RWPE2 (cell line): Measurements from ENCODE around the gene DNAH8.

ENCODE experiments used
- ATAC-seq: fragments of 200-7000 bp; cut with Tn5 transposase; 3 replicates; pipeline ENCODE4 v1.9.1; 2021; ENCODE audit warnings: low read depth
- DNase-seq: peaks from one replicate; pipeline ENCODE4 v3.0.0-alpha.2; 2020; ENCODE audit warnings: low spot score
- H3K27ac ChIP-seq: fragments of 450-650 bp; 2 replicates; pipeline ENCODE4 v1.5.1; 2017; ENCODE audit warnings: mild to moderate bottlenecking; ENCODE audit not compliant: poor library complexity, severe bottlenecking
- H3K27me3 ChIP-seq: fragments of 250-450 bp; sonication (Bioruptor Pico); 2 replicates; pipeline ENCODE4 v1.5.1; 2021; ENCODE audit warnings: mild to moderate bottlenecking, moderate library complexity; ENCODE audit not compliant: insufficient read depth, poor library complexity, severe bottlenecking
- H3K36me3 ChIP-seq: fragments of 250-450 bp; sonication (Bioruptor Pico); 2 replicates; pipeline ENCODE4 v1.5.1; 2020; ENCODE audit warnings: low read depth, mild to moderate bottlenecking, moderate library complexity
- H3K4me1 ChIP-seq: fragments of 250-450 bp; sonication (Bioruptor Pico); 2 replicates; pipeline ENCODE4 v1.5.1; 2021; ENCODE audit warnings: mild to moderate bottlenecking, moderate library complexity; ENCODE audit not compliant: insufficient read depth, poor library complexity, severe bottlenecking
- H3K4me3 ChIP-seq: fragments of 250-450 bp; sonication (Bioruptor Pico); 2 replicates; pipeline ENCODE4 v1.5.1; 2021; ENCODE audit warnings: mild to moderate bottlenecking, moderate library complexity; ENCODE audit not compliant: severe bottlenecking
- H3K9me3 ChIP-seq: fragments of 250-450 bp; sonication (Bioruptor Pico); 2 replicates; pipeline ENCODE4 v1.5.1; 2021; ENCODE audit warnings: mild to moderate bottlenecking, moderate library complexity; ENCODE audit not compliant: severe bottlenecking
- TF ChIP-seq, protein P1 (sequence below): fragments of 450-650 bp; IDR thresholded peaks from one replicate; pipeline ENCODE4 v1.5.1; 2017; ENCODE audit warnings: mild to moderate bottlenecking, moderate library complexity; ENCODE audit not compliant: poor library complexity, severe bottlenecking

The DNAH8 gene

GRCh38 chr6:38715016-38715689, at the start of gene DNAH8:
DNAH8 (plus strand) TSS chr6:38715311; CDS start chr6:38722810, 7,499 bp downstream.
- Histone ChIP-seq H3K27ac (no peak within 1 kb of the TSS), H3K4me3 (no peak within 1 kb of the TSS), H3K27me3 (no peaks in the 10 kb centered on the region), H3K4me1 (no peaks in the 10 kb centered on the region), H3K36me3 (no peaks in the 10 kb centered on the region), H3K9me3 (no peaks in the 10 kb centered on the region)
- TF ChIP-seq, protein P1, sequence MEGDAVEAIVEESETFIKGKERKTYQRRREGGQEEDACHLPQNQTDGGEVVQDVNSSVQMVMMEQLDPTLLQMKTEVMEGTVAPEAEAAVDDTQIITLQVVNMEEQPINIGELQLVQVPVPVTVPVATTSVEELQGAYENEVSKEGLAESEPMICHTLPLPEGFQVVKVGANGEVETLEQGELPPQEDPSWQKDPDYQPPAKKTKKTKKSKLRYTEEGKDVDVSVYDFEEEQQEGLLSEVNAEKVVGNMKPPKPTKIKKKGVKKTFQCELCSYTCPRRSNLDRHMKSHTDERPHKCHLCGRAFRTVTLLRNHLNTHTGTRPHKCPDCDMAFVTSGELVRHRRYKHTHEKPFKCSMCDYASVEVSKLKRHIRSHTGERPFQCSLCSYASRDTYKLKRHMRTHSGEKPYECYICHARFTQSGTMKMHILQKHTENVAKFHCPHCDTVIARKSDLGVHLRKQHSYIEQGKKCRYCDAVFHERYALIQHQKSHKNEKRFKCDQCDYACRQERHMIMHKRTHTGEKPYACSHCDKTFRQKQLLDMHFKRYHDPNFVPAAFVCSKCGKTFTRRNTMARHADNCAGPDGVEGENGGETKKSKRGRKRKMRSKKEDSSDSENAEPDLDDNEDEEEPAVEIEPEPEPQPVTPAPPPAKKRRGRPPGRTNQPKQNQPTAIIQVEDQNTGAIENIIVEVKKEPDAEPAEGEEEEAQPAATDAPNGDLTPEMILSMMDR: no peak
- DNase-seq (no peak), ATAC-seq (no peak)

DNA sequence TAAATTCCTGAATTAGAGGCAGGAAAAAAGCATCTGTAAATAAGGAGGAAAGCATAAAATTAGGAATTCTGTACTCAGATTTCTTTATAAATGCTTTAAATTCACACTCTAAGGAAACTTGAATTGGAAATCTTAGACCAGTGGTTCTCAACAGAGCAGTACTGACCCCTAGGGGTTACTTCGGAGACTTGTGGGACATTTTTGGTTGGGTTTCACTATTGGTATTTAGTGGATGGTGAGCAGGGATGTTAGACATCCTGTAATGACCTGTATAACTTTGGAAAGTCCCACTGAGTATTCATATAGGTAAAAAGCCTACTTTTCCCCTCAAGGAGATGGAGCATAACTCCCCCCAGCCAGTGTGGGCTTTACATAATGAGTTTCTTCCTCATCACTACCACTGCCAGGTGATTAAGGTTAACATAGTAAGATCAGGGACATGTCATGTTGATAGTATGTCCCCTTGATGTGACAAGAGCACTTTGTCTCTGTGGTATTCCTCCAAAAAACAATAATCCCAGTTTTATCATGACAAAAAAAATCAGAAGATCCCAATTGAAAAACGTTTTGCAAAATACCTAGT, 43.1 kb upstream of the DNAH8 start:
- Histone ChIP-seq H3K9me3 (no peaks in the 10 kb centered on the region), H3K4me3 (no peak overlapping the region), H3K4me1 (no peaks in the 10 kb centered on the region), H3K27me3 (no peaks in the 10 kb centered on the region), H3K36me3 (peaks cover 16% of the 10 kb centered on the region), H3K27ac (no peak overlapping the region)
- ATAC-seq: peak; percentile 78
- no peak for DNase-seq
- TF ChIP-seq, protein P1: peak; percentile 83

- 0 out of 3 replicates have a peak, but pooled peaks have one; percentile 21 for ATAC-seq
- H3K4me1 ChIP-seq: no peaks in the 10 kb centered on the region
- H3K36me3 ChIP-seq: peaks cover 28% of the 10 kb centered on the region
- H3K9me3 ChIP-seq: no peaks in the 10 kb centered on the region
- no peak overlapping the region for H3K4me3 ChIP-seq
- TF ChIP-seq, protein P1: no peak
- DNase-seq: no peak
- no peak overlapping the region for H3K27ac ChIP-seq
- H3K27me3 ChIP-seq: no peaks in the 10 kb centered on the region
Observed at GRCh38 chr6:38673397-38674165, 41.5 kb upstream of the DNAH8 start.

GRCh38 chr6:38676236-38676973, 38.7 kb upstream of the DNAH8 start:
- peaks cover 50% of the 10 kb centered on the region for H3K36me3 ChIP-seq
- H3K4me3 ChIP-seq: no peak overlapping the region
- DNase-seq (no peak), ATAC-seq (no peak)
- H3K9me3 ChIP-seq: no peaks in the 10 kb centered on the region
- TF ChIP-seq, protein P1: no peak
- H3K27me3 ChIP-seq: no peaks in the 10 kb centered on the region
- no peaks in the 10 kb centered on the region for H3K4me1 ChIP-seq
- no peak overlapping the region for H3K27ac ChIP-seq
